Calu3 (cell line): ENCODE results near the gene POLR3B. TPM values are rescaled to one million over a fixed set of nuclear protein-coding genes. Genes with fewer than 3 reads are reported as not detected.

ENCODE experiments used
- BruUV-seq: library from RNA; stranded (reverse); fragments of 400-500 nt; replicated peaks from 2 replicates; lab custom pipeline; 2021; lab: Mats Ljungman, UMichigan
- CTCF ChIA-PET: fragments of 300-600 bp; sonication (Branson Sonifier 250); formaldehyde crosslinking; loops from one replicate; lab custom pipeline; 2022; ENCODE audit warnings: antibody characterized with exemption; lab: Charles Lee
- DNase-seq: peaks from one replicate; pipeline ENCODE4 v3.0.0; 2022
- H3K27ac Mint-ChIP-seq: one replicate; pipeline ENCODE4 v1.8.0; 2022; ENCODE audit warnings: mixed read lengths; ENCODE audit not compliant: unreplicated experiment
- H3K27me3 Mint-ChIP-seq: one replicate; pipeline ENCODE4 v1.8.0; 2022; ENCODE audit warnings: mixed read lengths; ENCODE audit not compliant: unreplicated experiment
- H3K36me3 Mint-ChIP-seq: one replicate; pipeline ENCODE4 v1.8.0; 2022; ENCODE audit warnings: mild to moderate bottlenecking, moderate library complexity, mixed read lengths; ENCODE audit not compliant: insufficient read depth, unreplicated experiment
- H3K4me1 Mint-ChIP-seq: one replicate; pipeline ENCODE4 v1.8.0; 2022; ENCODE audit warnings: mild to moderate bottlenecking, low read depth, mixed read lengths; ENCODE audit not compliant: unreplicated experiment
- H3K4me3 Mint-ChIP-seq: one replicate; pipeline ENCODE4 v1.8.0; 2022; ENCODE audit warnings: mild to moderate bottlenecking, low read depth, moderate library complexity, mixed read lengths; ENCODE audit not compliant: unreplicated experiment
- H3K9me3 Mint-ChIP-seq: one replicate; pipeline ENCODE4 v1.8.0; 2022; ENCODE audit warnings: low read depth, mixed read lengths; ENCODE audit not compliant: unreplicated experiment
- CTCF ChIP-seq: fragments of 200-600 bp; IDR thresholded peaks from one replicate; pipeline ENCODE4 v1.8.0; 2022; ENCODE audit warnings: antibody characterized with exemption; ENCODE audit not compliant: unreplicated experiment
- intact Hi-C: fragments of 100-400 bp; cut with micrococcal nuclease; formaldehyde crosslinking; loops from one replicate; pipeline ENCODE4 v1.10.0; 2022; ENCODE audit not compliant: unreplicated experiment
- total RNA-seq: library from RNA; stranded (reverse); gene quantifications from 2 replicates; pipeline ENCODE4 v1.2.3, GENCODE V29; 2022

POLR3B gene
- total RNA-seq, 1 experiment from 2014 or later: 13.6 TPM

GRCh38 chr12:106480251-106480650 lies 122.7 kb downstream of the POLR3B start:
- no peaks in the 10 kb centered on the region for H3K9me3 Mint-ChIP-seq
- no peak for TF ChIP-seq CTCF
- no peaks in the 10 kb centered on the region for H3K27me3 Mint-ChIP-seq
- intact Hi-C loops: no loop called here
- H3K36me3 Mint-ChIP-seq: no peaks in the 10 kb centered on the region
- H3K4me1 Mint-ChIP-seq: no peaks in the 10 kb centered on the region
- no peak for DNase-seq
- no peak overlapping the region for H3K4me3 Mint-ChIP-seq
- H3K27ac Mint-ChIP-seq: no peak overlapping the region
- no TSS peak for BruUV-seq
- CTCF ChIA-PET: interaction anchor here (1.0 kb wide), 1 partner anchor 27 kb away, joined by 3 read pairs; no protein-coding TSS in a partner anchor

GRCh38 chr12:106481246-106481645 lies 123.7 kb downstream of the POLR3B start:
- intact Hi-C loops: no loop called here
- no peak for TF ChIP-seq CTCF
- Mint-ChIP-seq H3K4me1 (no peaks in the 10 kb centered on the region), H3K27ac (no peak overlapping the region), H3K9me3 (no peaks in the 10 kb centered on the region), H3K27me3 (no peaks in the 10 kb centered on the region), H3K36me3 (no peaks in the 10 kb centered on the region), H3K4me3 (no peak overlapping the region)
- BruUV-seq: no TSS peak
- CTCF ChIA-PET: interaction anchor here (1.0 kb wide), 1 partner anchor 28 kb away, joined by 3 read pairs; no protein-coding TSS in a partner anchor
- DNase-seq: no peak

- intact Hi-C loops: no loop called here
- BruUV-seq: no TSS peak
Measured at GRCh38 chr12:106487664-106488063, 130.1 kb downstream of the POLR3B start.

GRCh38 chr12:106488884-106489283 lies 131.3 kb downstream of the POLR3B start:
- no TSS peak for BruUV-seq
- Mint-ChIP-seq H3K4me3 (no peak overlapping the region), H3K27ac (no peak overlapping the region), H3K36me3 (no peaks in the 10 kb centered on the region), H3K4me1 (no peaks in the 10 kb centered on the region), H3K27me3 (no peaks in the 10 kb centered on the region), H3K9me3 (no peaks in the 10 kb centered on the region)
- DNase-seq: no peak
- TF ChIP-seq CTCF: no peak
- intact Hi-C loops: no loop called here
- CTCF ChIA-PET: no interaction called here

More at GRCh38 chr12:106487664-106488063, 130.1 kb downstream of the POLR3B start:
- no peak overlapping the region for H3K27ac Mint-ChIP-seq
- no peaks in the 10 kb centered on the region for H3K9me3 Mint-ChIP-seq
- TF ChIP-seq CTCF: no peak
- DNase-seq: no peak
- CTCF ChIA-PET: no interaction called here
- H3K4me1 Mint-ChIP-seq: no peaks in the 10 kb centered on the region
- no peak overlapping the region for H3K4me3 Mint-ChIP-seq
- H3K36me3 Mint-ChIP-seq: no peaks in the 10 kb centered on the region
- H3K27me3 Mint-ChIP-seq: no peaks in the 10 kb centered on the region
